ENCODE data around the gene TBC1D21. TPM values are rescaled to one million over a fixed set of nuclear protein-coding genes. Genes with fewer than 3 reads are reported as not detected.
A peak's percentile ranks its signal among the peaks of the same experiment; 100 is the strongest.

Gene TBC1D21
- polyA plus RNA-seq, 1 experiment = not detected

- peaks cover 48% of the 10 kb centered on the region for H3K27me3 ChIP-seq (ENCODE audit: control insufficient read depth, insufficient read depth, low read length)
- DNase-seq (ENCODE audit: low read depth, low spot score) = no peak
- H3K9me3 ChIP-seq (ENCODE audit: control insufficient read depth, insufficient read depth, low read length) = no peaks in the 10 kb centered on the region
- ChIA-PET POLR2A (no interaction called here), CTCF (interaction anchor here (0.6 to 5.5 kb wide), 4 partner anchors 27 to 93 kb away, joined by 3 to 128 read pairs (median 6); no protein-coding TSS in a partner anchor)
- H3K27ac ChIP-seq (ENCODE audit: low read depth, low read length) = no peak overlapping the region
- TF ChIP-seq CTCF (IDR thresholded peaks at IDR 0.05; ENCODE audit: low read depth, low read length) = no peak
- H3K4me3 ChIP-seq (ENCODE audit: low read depth, low read length) = no peak overlapping the region
Observed at GRCh38 chr15:73870700-73871408, 2.5 kb upstream of the TBC1D21 start.

- Histone ChIP-seq H3K27me3 (ENCODE audit: control insufficient read depth, insufficient read depth, low read length) (peaks cover 37% of the 10 kb centered on the region), H3K9me3 (ENCODE audit: control insufficient read depth, insufficient read depth, low read length) (no peaks in the 10 kb centered on the region), H3K4me3 (ENCODE audit: low read depth, low read length) (no peak overlapping the region), H3K27ac (ENCODE audit: low read depth, low read length) (no peak overlapping the region)
- TF ChIP-seq CTCF (IDR thresholded peaks at IDR 0.05; ENCODE audit: low read depth, low read length) = no peak
- no peak for DNase-seq (ENCODE audit: low read depth, low spot score)
- ChIA-PET POLR2A (no interaction called here), CTCF (interaction anchor here (0.9 to 5.5 kb wide), 10 partner anchors 25 to 92 kb away, joined by 3 to 128 read pairs (median 4); no protein-coding TSS in a partner anchor)
Observed at GRCh38 chr15:73872346-73872745, 1.0 kb upstream of the TBC1D21 start.

- Histone ChIP-seq H3K27me3 (ENCODE audit: control insufficient read depth, insufficient read depth, low read length) (peaks cover 34% of the 10 kb centered on the region), H3K9me3 (ENCODE audit: control insufficient read depth, insufficient read depth, low read length) (no peaks in the 10 kb centered on the region), H3K4me3 (ENCODE audit: low read depth, low read length) (no peak overlapping the region), H3K27ac (ENCODE audit: low read depth, low read length) (no peak overlapping the region)
- DNase-seq (ENCODE audit: low read depth, low spot score) = peak; percentile 18
- ChIA-PET CTCF (interaction anchor here (0.6 to 5.5 kb wide), 40 partner anchors 10 to 447 kb away, joined by 3 to 128 read pairs (median 5); no protein-coding TSS in a partner anchor), POLR2A (no interaction called here)
- peak; percentile 71 for TF ChIP-seq CTCF (IDR thresholded peaks at IDR 0.05; ENCODE audit: low read depth, low read length)
Observed at GRCh38 chr15:73873889-73874511, 636 bp downstream of the TBC1D21 start.

GRCh38 chr15:73879426-73879825 is 6.1 kb downstream of the TBC1D21 start:
- no peak overlapping the region for H3K4me3 ChIP-seq (ENCODE audit: low read depth, low read length)
- H3K27me3 ChIP-seq (ENCODE audit: control insufficient read depth, insufficient read depth, low read length) = peaks cover 20% of the 10 kb centered on the region
- POLR2A ChIA-PET = no interaction called here
- CTCF ChIA-PET = interaction anchor here (1.4 kb wide), 1 partner anchor 17 kb away, joined by 4 read pairs; no protein-coding TSS in a partner anchor
- no peaks in the 10 kb centered on the region; the same call in 1 of the 2 replicates for H3K9me3 ChIP-seq (ENCODE audit: control insufficient read depth, insufficient read depth, low read length)
- TF ChIP-seq CTCF (IDR thresholded peaks at IDR 0.05; ENCODE audit: low read depth, low read length) = no peak
- DNase-seq (ENCODE audit: low read depth, low spot score) = no peak
- H3K27ac ChIP-seq (ENCODE audit: low read depth, low read length) = no peak overlapping the region

All from AG04450 (cell line).